GM23338 (cell line): ENCODE data around the gene CHCHD5. TPM values are rescaled to one million over a fixed set of nuclear protein-coding genes. Genes with fewer than 3 reads are reported as not detected.

Experiments
- ATAC-seq: fragments of 200-7000 bp; cut with Tn5 transposase; 3 replicates; pipeline ENCODE4 v1.9.1; 2020
- DNase-seq: peaks from one replicate; pipeline ENCODE4 v3.0.0-alpha.2; 2015; ENCODE audit warnings: low spot score
- H2AFZ ChIP-seq: fragments of 200-600 bp; sonication (generic); 2 replicates; pipeline ENCODE4 v1.8.0; 2016; ENCODE audit warnings: antibody characterized with exemption, mild to moderate bottlenecking, moderate library complexity
- H3F3A ChIP-seq: fragments of 200-600 bp; sonication (generic); replicated peaks from 2 replicates; pipeline ENCODE4 v1.8.0; 2017; ENCODE audit warnings: antibody characterized with exemption, mixed run types, low read depth
- H3K27ac ChIP-seq: fragments of 200-600 bp; sonication (generic); 2 replicates; pipeline ENCODE4 v1.6.1; 2016; ENCODE audit warnings: low read depth
- H3K27me3 ChIP-seq: fragments of 200-600 bp; sonication (generic); 2 replicates; pipeline ENCODE4 v1.8.0; 2016; ENCODE audit warnings: mild to moderate bottlenecking, mixed run types, moderate library complexity; ENCODE audit not compliant: insufficient read depth
- H3K36me3 ChIP-seq: fragments of 200-600 bp; sonication (generic); 2 replicates; pipeline ENCODE4 v1.8.0; 2016; ENCODE audit warnings: mild to moderate bottlenecking; ENCODE audit not compliant: insufficient read depth
- H3K4me1 ChIP-seq: fragments of 200-600 bp; sonication (generic); 2 replicates; pipeline ENCODE4 v1.8.0; 2016; ENCODE audit warnings: mild to moderate bottlenecking, moderate library complexity; ENCODE audit not compliant: insufficient read depth
- H3K4me2 ChIP-seq: fragments of 200-600 bp; sonication (generic); 2 replicates; pipeline ENCODE4 v1.7.1; 2017; ENCODE audit warnings: mixed run types
- H3K4me3 ChIP-seq: fragments of 200-600 bp; sonication (generic); 2 replicates; pipeline ENCODE4 v1.6.1; 2016; ENCODE audit warnings: mixed run types
- H3K79me2 ChIP-seq: fragments of 200-600 bp; sonication (generic); replicated peaks from 2 replicates; pipeline ENCODE4 v1.8.0; 2017; ENCODE audit warnings: mild to moderate bottlenecking; ENCODE audit not compliant: insufficient read depth
- H3K9me2 ChIP-seq: fragments of 200-600 bp; sonication (generic); 2 replicates; pipeline ENCODE4 v1.8.0; 2017; ENCODE audit not compliant: insufficient read depth
- H4K20me1 ChIP-seq: fragments of 200-600 bp; sonication (generic); replicated peaks from 2 replicates; pipeline ENCODE4 v1.8.0; 2017; ENCODE audit warnings: mild to moderate bottlenecking; ENCODE audit not compliant: insufficient read depth
- H3K27ac Mint-ChIP-seq: 2 replicates; pipeline ENCODE4 v1.8.0; 2020; ENCODE audit warnings: inconsistent platforms, mild to moderate bottlenecking, moderate library complexity, mixed read lengths
- H3K27me3 Mint-ChIP-seq: 3 replicates; pipeline ENCODE4 v1.8.0; 2022; ENCODE audit warnings: low read depth, mild to moderate bottlenecking, moderate library complexity, mixed read lengths, inconsistent platforms; ENCODE audit not compliant: insufficient read depth, poor library complexity
- H3K36me3 Mint-ChIP-seq: 3 replicates; pipeline ENCODE4 v1.8.0; 2021; ENCODE audit warnings: low read depth, mild to moderate bottlenecking, inconsistent platforms, moderate library complexity, mixed read lengths
- H3K4me1 Mint-ChIP-seq: 3 replicates; pipeline ENCODE4 v1.8.0; 2020; ENCODE audit warnings: mild to moderate bottlenecking, inconsistent platforms, mixed read lengths
- H3K4me3 Mint-ChIP-seq: 3 replicates; pipeline ENCODE4 v1.8.0; 2021; ENCODE audit warnings: moderate library complexity, mild to moderate bottlenecking, inconsistent platforms, mixed read lengths
- H3K9me3 Mint-ChIP-seq: 3 replicates; pipeline ENCODE4 v1.8.0; 2020; ENCODE audit warnings: moderate library complexity, mild to moderate bottlenecking, inconsistent platforms, mixed read lengths
- CREB1 ChIP-seq: fragments of 250-450 bp; sonication (Bioruptor Pico); IDR thresholded peaks from 2 replicates; pipeline ENCODE4 v1.5.0; 2020; ENCODE audit warnings: low read depth, mild to moderate bottlenecking, moderate library complexity
- CTCF ChIP-seq, 2 experiments: fragments of 200-600 bp in 1 of 2; sonication (generic) in 1 of 2; conservative IDR thresholded peaks; 2 replicates each; pipeline versions ENCODE4 v1.5.1 to v1.6.1; 2016 to 2017; ENCODE audit warnings: antibody characterized with exemption in 2 of 2, low read depth in 2 of 2, mild to moderate bottlenecking in 2 of 2, moderate library complexity in 1 of 2
- ETS1 ChIP-seq: IDR thresholded peaks from 2 replicates; pipeline ENCODE4 v1.6.1; 2016; ENCODE audit warnings: antibody characterized with exemption
- EZH2phosphoT487 ChIP-seq: fragments of 200-600 bp; sonication (generic); IDR thresholded peaks from one replicate; pipeline ENCODE4 v1.8.1; 2018; ENCODE audit warnings: antibody characterized with exemption; ENCODE audit not compliant: unreplicated experiment
- JUNB ChIP-seq: IDR thresholded peaks from one replicate; pipeline ENCODE4 v1.6.1; 2016; ENCODE audit warnings: antibody characterized with exemption; ENCODE audit not compliant: unreplicated experiment
- POLR2AphosphoS5 ChIP-seq: IDR thresholded peaks from 2 replicates; pipeline ENCODE4 v1.6.1; 2016; ENCODE audit warnings: antibody characterized with exemption, low read depth
- STAT1 ChIP-seq: IDR thresholded peaks from one replicate; pipeline ENCODE4 v1.6.1; 2016; ENCODE audit warnings: antibody characterized with exemption; ENCODE audit not compliant: unreplicated experiment
- ZNF114 ChIP-seq: fragments of 250-450 bp; sonication (Bioruptor Pico); IDR thresholded peaks from 2 replicates; pipeline ENCODE4 v1.5.0; 2020; ENCODE audit warnings: mild to moderate bottlenecking, moderate library complexity
- ZNF331 ChIP-seq: fragments of 250-450 bp; sonication (Bioruptor Pico); IDR thresholded peaks from 2 replicates; pipeline ENCODE4 v1.5.0; 2020; ENCODE audit warnings: low read depth, mild to moderate bottlenecking, moderate library complexity
- ZNF462 ChIP-seq: fragments of 250-450 bp; sonication (Bioruptor Pico); IDR thresholded peaks from 2 replicates; pipeline ENCODE4 v1.5.0; 2020; ENCODE audit warnings: mild to moderate bottlenecking, moderate library complexity
- polyA plus RNA-seq: library from polyadenylated mRNA; unstranded; fragments of >200 nt; fragmentation: Nextera tagmentation; extraction: Ambion mirVana; gene quantifications from 2 replicates; pipeline ENCODE4 v1.2.1, GENCODE V29; 2016
- total RNA-seq: library from RNA; depleted of rRNA; stranded (reverse); fragments of >200 nt; shearing (Covaris generic); gene quantifications from 2 replicates; pipeline ENCODE4 v1.2.3, GENCODE V29; 2014

The CHCHD5 gene
- total and polyA plus RNA-seq, 2 experiments from 2014 or later = 15.5 to 69.9 TPM

GRCh38 chr2:112547333-112547732 is 37.1 kb upstream of the CHCHD5 start:
- Histone ChIP-seq H3K4me1 (0 out of 2 replicates have a peak, but pooled peaks cover 9% of the 10 kb centered on the region), H4K20me1 (peaks cover 42% of the 10 kb centered on the region), H3K36me3 (peaks cover 55% of the 10 kb centered on the region), H3K4me2 (no peak overlapping the region), H3K27ac (no peak overlapping the region), H3K4me3 (no peak overlapping the region), H3F3A (no peaks in the 10 kb centered on the region), H3K79me2 (peaks cover 84% of the 10 kb centered on the region), H3K27me3 (no peaks in the 10 kb centered on the region), H3K9me2 (no peaks in the 10 kb centered on the region), H2AFZ (no peak overlapping the region)
- peaks cover 51% of the 10 kb centered on the region for H3K36me3 Mint-ChIP-seq
- H3K9me3 Mint-ChIP-seq = no peaks in the 10 kb centered on the region
- H3K4me3 Mint-ChIP-seq = no peak overlapping the region
- ATAC-seq (no peak), DNase-seq (no peak)
- H3K27ac Mint-ChIP-seq = no peak overlapping the region
- peaks cover 2% of the 10 kb centered on the region for H3K27me3 Mint-ChIP-seq
- H3K4me1 Mint-ChIP-seq = no peaks in the 10 kb centered on the region; the same call in 2 of the 3 replicates
- TF ChIP-seq ZNF114 (CRISPR knock-in tag) (no peak), STAT1 (no peak), ZNF331 (no peak), CREB1 (CRISPR knock-in tag) (no peak), EZH2phosphoT487 (no peak), JUNB (no peak), ETS1 (no peak), POLR2AphosphoS5 (no peak)

- H3K9me3 Mint-ChIP-seq = no peaks in the 10 kb centered on the region
- H3K4me3 Mint-ChIP-seq = no peak overlapping the region; the same call in 2 of the 3 replicates
- Histone ChIP-seq H4K20me1 (peaks cover 39% of the 10 kb centered on the region), H2AFZ (no peak overlapping the region), H3K4me2 (no peak overlapping the region), H3K79me2 (peaks cover 68% of the 10 kb centered on the region), H3K4me1 (0 out of 2 replicates have a peak, but pooled peaks cover 2% of the 10 kb centered on the region), H3K4me3 (no peak overlapping the region), H3K27ac (no peak overlapping the region), H3K36me3 (peaks cover 71% of the 10 kb centered on the region), H3K9me2 (no peaks in the 10 kb centered on the region), H3F3A (no peaks in the 10 kb centered on the region), H3K27me3 (no peaks in the 10 kb centered on the region)
- no peak overlapping the region for H3K27ac Mint-ChIP-seq
- no peak for DNase-seq
- H3K36me3 Mint-ChIP-seq = peaks cover 66% of the 10 kb centered on the region
- no peak for ATAC-seq
- H3K27me3 Mint-ChIP-seq = no peaks in the 10 kb centered on the region
- no peaks in the 10 kb centered on the region for H3K4me1 Mint-ChIP-seq
- no peak for TF ChIP-seq CREB1 (CRISPR knock-in tag)
- no peak for TF ChIP-seq JUNB
- TF ChIP-seq ZNF331 = no peak
- TF ChIP-seq ZNF114 (CRISPR knock-in tag) = no peak
- no peak for TF ChIP-seq CTCF (conservative IDR thresholded peaks at IDR 0.05; ENCODE audit: low read depth in 2 of 2)
- TF ChIP-seq ETS1 = no peak
- no peak for TF ChIP-seq ZNF462 (CRISPR knock-in tag)
- no peak for TF ChIP-seq EZH2phosphoT487
- TF ChIP-seq POLR2AphosphoS5 = no peak
These were observed 35.4 kb upstream of the CHCHD5 start for GRCh38 chr2:112548980-112549379.
